ENCODE measurements around the gene DPEP1. TPM values are rescaled to one million over a fixed set of nuclear protein-coding genes. Genes with fewer than 3 reads are reported as not detected.
"Not testable (repeated sequence)": the region's sequence is repeated elsewhere in the genome, so short reads cannot be mapped to it uniquely, and the experiment has no call there.

The DPEP1 gene
- total RNA-seq, 1 experiment from 2014 or later = 13.6 TPM

- no peaks in the 10 kb centered on the region for H3K36me3 Mint-ChIP-seq
- DNase-seq (ENCODE audit: low spot score) = no peak
- no peak for TF ChIP-seq SMAD4 (CRISPR knock-in tag; IDR thresholded peaks at IDR 0.05)
- TF ChIP-seq, protein P1, sequence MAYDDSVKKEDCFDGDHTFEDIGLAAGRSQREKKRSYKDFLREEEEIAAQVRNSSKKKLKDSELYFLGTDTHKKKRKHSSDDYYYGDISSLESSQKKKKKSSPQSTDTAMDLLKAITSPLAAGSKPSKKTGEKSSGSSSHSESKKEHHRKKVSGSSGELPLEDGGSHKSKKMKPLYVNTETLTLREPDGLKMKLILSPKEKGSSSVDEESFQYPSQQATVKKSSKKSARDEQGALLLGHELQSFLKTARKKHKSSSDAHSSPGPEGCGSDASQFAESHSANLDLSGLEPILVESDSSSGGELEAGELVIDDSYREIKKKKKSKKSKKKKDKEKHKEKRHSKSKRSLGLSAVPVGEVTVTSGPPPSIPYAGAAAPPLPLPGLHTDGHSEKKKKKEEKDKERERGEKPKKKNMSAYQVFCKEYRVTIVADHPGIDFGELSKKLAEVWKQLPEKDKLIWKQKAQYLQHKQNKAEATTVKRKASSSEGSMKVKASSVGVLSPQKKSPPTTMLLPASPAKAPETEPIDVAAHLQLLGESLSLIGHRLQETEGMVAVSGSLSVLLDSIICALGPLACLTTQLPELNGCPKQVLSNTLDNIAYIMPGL (CRISPR knock-in tag; IDR thresholded peaks at IDR 0.05) = no peak
- H3K27ac Mint-ChIP-seq = no peak overlapping the region; the same call in 1 of the 2 replicates
- no peak for ATAC-seq
- POLR2A ChIA-PET = no interaction called here
- no peak overlapping the region for H3K4me3 Mint-ChIP-seq
- peaks cover 3% of the 10 kb centered on the region; the same call in 1 of the 2 replicates for H3K9me3 Mint-ChIP-seq
- peaks cover 10% of the 10 kb centered on the region for H3K27me3 Mint-ChIP-seq (ENCODE audit: low read depth)
- H3K4me1 Mint-ChIP-seq = peaks cover 4% of the 10 kb centered on the region
- CTCF ChIA-PET = interaction anchor here (0.9 to 5.8 kb wide), 4 partner anchors 11 to 16 kb away, joined by 3 to 30 read pairs (median 4); no protein-coding TSS in a partner anchor
Measured at GRCh38 chr16:89629827-89630610, 16.6 kb downstream of the DPEP1 start.

DNA sequence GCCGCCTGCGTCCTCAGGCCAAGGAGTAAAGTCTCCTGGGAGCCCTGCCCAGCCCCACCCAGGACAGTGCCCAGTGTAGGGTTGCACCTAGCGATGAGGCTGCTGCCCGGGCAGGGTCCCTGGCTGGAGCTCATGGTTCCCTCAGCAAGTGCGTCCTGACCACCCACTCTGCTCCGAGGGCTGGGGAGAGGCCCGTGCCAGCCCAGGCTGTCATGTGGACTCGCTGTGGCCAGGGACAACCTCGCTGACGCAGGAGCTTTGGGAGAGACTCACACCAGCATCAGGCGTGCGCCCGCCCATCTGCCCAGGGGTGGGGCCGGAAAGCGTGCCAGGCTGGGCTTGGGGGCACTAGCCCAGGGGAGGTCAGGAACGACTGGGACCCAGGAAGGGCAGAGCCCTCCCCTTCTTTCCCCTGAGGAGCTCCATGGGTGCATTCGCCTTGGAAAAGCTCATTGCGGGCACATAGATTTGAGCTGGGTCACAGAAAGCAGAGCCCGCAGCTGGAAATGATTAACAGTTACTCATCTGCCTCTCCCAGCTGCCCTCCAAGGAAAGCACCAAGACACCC, 19.7 kb downstream of the DPEP1 start:
- CTCF ChIA-PET = interaction anchor here (0.8 to 5.8 kb wide), 4 partner anchors 10 to 67 kb away, joined by 3 to 30 read pairs (median 4); no protein-coding TSS in a partner anchor

GRCh38 chr16:89634463-89635385, 21.3 kb downstream of the DPEP1 start:
- H3K4me1 Mint-ChIP-seq; H3K36me3 Mint-ChIP-seq; H3K4me3 Mint-ChIP-seq; ATAC-seq; DNase-seq (ENCODE audit: low spot score); H3K9me3 Mint-ChIP-seq; H3K27ac Mint-ChIP-seq: not testable (repeated sequence)
- ChIA-PET POLR2A (interaction anchor here (1.3 kb wide), 1 partner anchor 22 kb away, joined by 3 read pairs; the partner anchor contains the start of gene DPEP1), CTCF (interaction anchor here (1.0 to 5.8 kb wide), 3 partner anchors 20 to 35 kb away, joined by 3 to 30 read pairs (median 4); no protein-coding TSS in a partner anchor)
- peaks cover 15% of the 10 kb centered on the region for H3K27me3 Mint-ChIP-seq (ENCODE audit: low read depth)

More for the DNA sequence above, 19.7 kb downstream of the DPEP1 start:
- Mint-ChIP-seq H3K4me3 (no peak overlapping the region), H3K4me1 (no peaks in the 10 kb centered on the region), H3K9me3 (peaks cover 3% of the 10 kb centered on the region; the same call in 1 of the 2 replicates), H3K36me3 (no peaks in the 10 kb centered on the region), H3K27ac (no peak overlapping the region), H3K27me3 (ENCODE audit: low read depth) (peaks cover 15% of the 10 kb centered on the region)
- TF ChIP-seq AFF4 (CRISPR knock-in tag; IDR thresholded peaks at IDR 0.05; ENCODE audit: borderline replicate concordance) (no peak), ZNF263 (CRISPR knock-in tag; IDR thresholded peaks at IDR 0.05; ENCODE audit: low read depth) (no peak), CREM (CRISPR knock-in tag; IDR thresholded peaks at IDR 0.05) (no peak), NR1H2 (CRISPR knock-in tag; IDR thresholded peaks at IDR 0.05) (no peak)
- ATAC-seq (no peak), DNase-seq (ENCODE audit: low spot score) (no peak)
- POLR2A ChIA-PET = no interaction called here

DNA sequence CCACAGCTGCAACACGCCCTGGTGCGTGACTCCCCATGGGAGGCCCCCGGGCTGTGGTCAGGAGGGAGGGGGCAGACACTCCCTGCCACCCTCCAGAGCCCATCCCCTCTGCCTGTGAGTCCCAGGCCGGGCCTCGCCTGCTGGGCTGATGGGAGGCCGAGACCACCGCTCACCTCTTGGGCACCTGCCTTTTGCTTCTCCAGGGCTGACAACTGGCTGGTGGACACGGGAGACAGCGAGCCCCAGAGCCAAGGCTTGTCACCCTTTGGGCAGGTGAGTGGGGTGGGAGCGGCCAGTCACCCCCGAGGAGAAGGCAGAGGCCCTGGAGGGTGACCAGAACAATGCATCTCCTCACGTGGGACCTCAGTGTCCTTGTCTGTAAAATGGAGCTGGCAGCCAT, 23.2 kb downstream of the DPEP1 start:
- ChIA-PET CTCF (interaction anchor here (1.2 to 2.0 kb wide), 2 partner anchors 21 to 34 kb away, joined by 3 to 6 read pairs; no protein-coding TSS in a partner anchor), POLR2A (no interaction called here)
- no peak overlapping the region for H3K4me3 Mint-ChIP-seq
- H3K27ac Mint-ChIP-seq = no peak overlapping the region
- H3K9me3 Mint-ChIP-seq = no peaks in the 10 kb centered on the region
- H3K36me3 Mint-ChIP-seq = no peaks in the 10 kb centered on the region
- peaks cover 7% of the 10 kb centered on the region for H3K4me1 Mint-ChIP-seq
- peaks cover 15% of the 10 kb centered on the region for H3K27me3 Mint-ChIP-seq (ENCODE audit: low read depth)
- ATAC-seq (no peak), DNase-seq (ENCODE audit: low spot score) (no peak)
- TF ChIP-seq, protein P2, sequence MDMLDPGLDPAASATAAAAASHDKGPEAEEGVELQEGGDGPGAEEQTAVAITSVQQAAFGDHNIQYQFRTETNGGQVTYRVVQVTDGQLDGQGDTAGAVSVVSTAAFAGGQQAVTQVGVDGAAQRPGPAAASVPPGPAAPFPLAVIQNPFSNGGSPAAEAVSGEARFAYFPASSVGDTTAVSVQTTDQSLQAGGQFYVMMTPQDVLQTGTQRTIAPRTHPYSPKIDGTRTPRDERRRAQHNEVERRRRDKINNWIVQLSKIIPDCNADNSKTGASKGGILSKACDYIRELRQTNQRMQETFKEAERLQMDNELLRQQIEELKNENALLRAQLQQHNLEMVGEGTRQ (CRISPR knock-in tag; IDR thresholded peaks at IDR 0.05) = no peak
- TF ChIP-seq ZNF232 (CRISPR knock-in tag; IDR thresholded peaks at IDR 0.05) (no peak), GABPB1 (CRISPR knock-in tag; IDR thresholded peaks at IDR 0.05) (no peak), ZNF532 (CRISPR knock-in tag; IDR thresholded peaks at IDR 0.05; ENCODE audit: borderline replicate concordance) (no peak), CBFB (CRISPR knock-in tag; IDR thresholded peaks at IDR 0.05; ENCODE audit: low read depth) (no peak)

Measured in WTC11 (cell line).